ENCODE results near the gene B4GALT2. TPM values are rescaled to one million over a fixed set of nuclear protein-coding genes. Genes with fewer than 3 reads are reported as not detected.
A peak's percentile ranks its signal among the peaks of the same experiment; 100 is the strongest.

B4GALT2 gene
- total and polyA plus RNA-seq, 9 of the 15 experiments (the other 6 are each of a cell fraction or from before 2014, with no cell fraction given): 1.3 to 86.8 (median 43.8) TPM

- TF ChIP-seq TFAM (CRISPR knock-in tag; conservative IDR thresholded peaks at IDR 0.05) (no peak), TCF15 (CRISPR knock-in tag; IDR thresholded peaks at IDR 0.05) (no peak), DACH1 (IDR thresholded peaks at IDR 0.05; ENCODE audit: partially characterized antibody) (no peak), MAX (CRISPR knock-in tag; IDR thresholded peaks at IDR 0.05) (0 out of 2 replicates have a peak, but pooled peaks have one; percentile 26), TBL1XR1 (IDR thresholded peaks at IDR 0.05; ENCODE audit: low read length in 2 of 2) (no peak), EHMT2 (IDR thresholded peaks at IDR 0.05) (peak; percentile 99), CTCFL (IDR thresholded peaks at IDR 0.05; ENCODE audit: borderline replicate concordance, insufficient read depth, low read depth, low read length, poor library complexity, severe bottlenecking) (no peak), ATF3 (IDR thresholded peaks at IDR 0.05) (no peak), ATF3 (CRISPR knock-in tag; conservative IDR thresholded peaks at IDR 0.05) (no peak), MXD1 (CRISPR knock-in tag; IDR thresholded peaks at IDR 0.05; ENCODE audit: borderline replicate concordance, poor library complexity, severe bottlenecking) (no peak), HNRNPL (IDR thresholded peaks at IDR 0.05; ENCODE audit: low read depth, low read length) (no peak), CBX5 (IDR thresholded peaks at IDR 0.05; ENCODE audit: borderline replicate concordance, low read depth) (0 out of 2 replicates have a peak, but pooled peaks have one; percentile 54), CREM (IDR thresholded peaks at IDR 0.05; ENCODE audit: low read depth) (0 out of 2 replicates have a peak, but pooled peaks have one; percentile 28), CAMTA2 (CRISPR knock-in tag; conservative IDR thresholded peaks at IDR 0.05) (no peak), REST (IDR thresholded peaks at IDR 0.05; ENCODE audit: borderline replicate concordance) (peak; percentile 99), REST (CRISPR knock-in tag; IDR thresholded peaks at IDR 0.05; ENCODE audit: low read depth) (peak; percentile 96)
Observed at GRCh38 chr1:43968348-43968948, 10.6 kb upstream of the B4GALT2 start (continued).

All from K562 (cell line).